HCT116 (cell line): ENCODE results near the gene PCMTD2. TPM values are rescaled to one million over a fixed set of nuclear protein-coding genes. Genes with fewer than 3 reads are reported as not detected.

Source experiments
- ATAC-seq: fragments of 200-7000 bp; cut with Tn5 transposase; 2 replicates; pipeline ENCODE4 v1.9.1; 2020; ENCODE audit warnings: mild to moderate bottlenecking, moderate library complexity
- BruUV-seq: library from RNA; stranded (reverse); fragments of 400-500 nt; replicated peaks from 2 replicates; lab custom pipeline; 2021; lab: Mats Ljungman, UMichigan
- CTCF ChIA-PET: fragments of 300-600 bp; sonication (Branson Sonifier 250); formaldehyde crosslinking; loops from one replicate; lab custom pipeline; 2021; ENCODE audit warnings: antibody characterized with exemption; lab: Charles Lee
- POLR2A ChIA-PET: fragments of 300-600, 350-600 bp; sonication (Branson Sonifier 250); formaldehyde crosslinking; loops from one replicate; lab custom pipeline; 2021; ENCODE audit warnings: antibody characterized with exemption; lab: Charles Lee
- RAD21 ChIA-PET, 2 experiments: fragments of 300-600 bp; sonication (Branson Sonifier 250); formaldehyde crosslinking; loops; one replicate each; lab custom pipeline; 2023; ENCODE audit warnings: low total read pairs in 2 of 2; ENCODE audit not compliant: uncharacterized antibody in 2 of 2, unreplicated experiment in 2 of 2, low non-redundant PET in 1 of 2; lab: Charles Lee
- DNase-seq: peaks from one replicate; pipeline ENCODE4 v3.0.0-alpha.2; 2010; ENCODE audit warnings: low read depth, low spot score
- H2AFZ ChIP-seq: fragments of 200-600 bp; shearing (Covaris generic), sonication (generic); 2 replicates; pipeline ENCODE4 v1.6.1; 2017; ENCODE audit warnings: low read depth, mixed run types, mixed read lengths, antibody characterized with exemption, low read length; ENCODE audit not compliant: poor library complexity, severe bottlenecking
- H3K27ac ChIP-seq: 2 replicates; pipeline ENCODE4 v1.5.1; 2012; ENCODE audit warnings: low read depth, low read length
- H3K27me3 ChIP-seq: fragments of 200-600 bp; sonication (generic); 2 replicates; pipeline ENCODE4 v1.6.1; 2016; ENCODE audit warnings: mixed run types, low read length, mixed read lengths; ENCODE audit not compliant: insufficient read depth
- H3K36me3 ChIP-seq, 2 experiments: fragments of 200-500 bp in 1 of 2; fragments of 200-600 bp in 1 of 2; sonication (Bioruptor generic) in 1 of 2; sonication (generic) in 1 of 2; 2 replicates each; pipeline versions ENCODE4 v1.5.1 to v1.6.1; 2014 to 2016; ENCODE audit warnings: low read length in 2 of 2, inconsistent platforms in 1 of 2, mixed read lengths in 1 of 2, mixed run types in 1 of 2; ENCODE audit not compliant: insufficient read depth in 2 of 2, control insufficient read depth in 1 of 2
- H3K4me1 ChIP-seq, 2 experiments: fragments of 200-600 bp in 1 of 2; sonication (generic) in 1 of 2; 2 replicates each; pipeline versions ENCODE4 v1.5.1 to v1.6.1; 2012 to 2017; ENCODE audit warnings: low read length in 2 of 2, inconsistent platforms in 1 of 2, mild to moderate bottlenecking in 1 of 2, mixed read lengths in 1 of 2, mixed run types in 1 of 2, moderate library complexity in 1 of 2; ENCODE audit not compliant: insufficient read depth in 2 of 2, control insufficient read depth in 1 of 2
- H3K4me2 ChIP-seq: fragments of 200-600 bp; sonication (generic); 2 replicates; pipeline ENCODE4 v1.6.1; 2017; ENCODE audit warnings: mixed run types, low read length, mixed read lengths
- H3K4me3 ChIP-seq, 2 experiments: fragments of 200-600 bp in 1 of 2; sonication (generic) in 1 of 2; replicated peaks in 1 of 2; 2 replicates each; pipeline ENCODE4 v1.5.1; 2011 to 2016; ENCODE audit warnings: low read length in 2 of 2, control low read depth in 1 of 2, low read depth in 1 of 2, mild to moderate bottlenecking in 1 of 2, mixed read lengths in 1 of 2, mixed run types in 1 of 2
- H3K79me2 ChIP-seq: fragments of 200-600 bp; sonication (generic); 2 replicates; pipeline ENCODE4 v1.6.1; 2017; ENCODE audit warnings: mild to moderate bottlenecking, mixed run types, low read length, moderate library complexity, mixed read lengths; ENCODE audit not compliant: insufficient read depth
- H3K9ac ChIP-seq: fragments of 200-600 bp; sonication (generic); 2 replicates; pipeline ENCODE4 v1.6.1; 2016; ENCODE audit warnings: low read length, mixed read lengths
- H3K9me2 ChIP-seq: fragments of 200-600 bp; sonication (generic), shearing (Covaris generic); 2 replicates; pipeline ENCODE4 v1.6.1; 2017; ENCODE audit warnings: mixed run types, mild to moderate bottlenecking, moderate library complexity; ENCODE audit not compliant: insufficient read depth
- H3K9me3 ChIP-seq, 2 experiments: fragments of 200-500 bp in 1 of 2; fragments of 200-600 bp in 1 of 2; sonication (Bioruptor generic) in 1 of 2; sonication (generic) in 1 of 2; 2 replicates each; pipeline ENCODE4 v1.6.1; 2014 to 2017; ENCODE audit warnings: low read length in 2 of 2, mixed read lengths in 2 of 2, inconsistent platforms in 1 of 2, low read depth in 1 of 2, mild to moderate bottlenecking in 1 of 2, mixed run types in 1 of 2, moderate library complexity in 1 of 2; ENCODE audit not compliant: control insufficient read depth in 1 of 2, insufficient read depth in 1 of 2
- H4K20me1 ChIP-seq: fragments of 200-600 bp; sonication (generic), shearing (Covaris generic); 2 replicates; pipeline ENCODE4 v1.6.1; 2017; ENCODE audit warnings: mixed run types, mild to moderate bottlenecking, moderate library complexity; ENCODE audit not compliant: insufficient read depth
- CEBPB ChIP-seq: IDR thresholded peaks from 2 replicates; pipeline ENCODE4 v1.6.1; 2012; ENCODE audit warnings: low read depth
- EGR1 ChIP-seq: IDR thresholded peaks from 2 replicates; pipeline ENCODE4 v1.6.1; 2012; ENCODE audit warnings: low read depth
- ELF1 ChIP-seq: IDR thresholded peaks from 2 replicates; pipeline ENCODE4 v1.6.1; 2012; ENCODE audit warnings: low read depth, borderline replicate concordance
- EZH2 ChIP-seq: fragments of 200-600 bp; sonication (generic); IDR thresholded peaks from 2 replicates; pipeline ENCODE4 v1.6.1; 2017; ENCODE audit warnings: antibody characterized with exemption, mixed run types
- JUND ChIP-seq: IDR thresholded peaks from 2 replicates; pipeline ENCODE4 v1.6.1; 2012
- POLR2A ChIP-seq: IDR thresholded peaks from 2 replicates; pipeline ENCODE4 v1.7.0; 2011; ENCODE audit warnings: borderline replicate concordance; ENCODE audit not compliant: insufficient read depth, insufficient read length; ENCODE audit errors: extremely low read depth
- POLR2AphosphoS5 ChIP-seq: IDR thresholded peaks from 2 replicates; pipeline ENCODE4 v1.6.1; 2011; ENCODE audit warnings: mild to moderate bottlenecking, low read depth, low read length, moderate library complexity
- RAD21 ChIP-seq: IDR thresholded peaks from 2 replicates; pipeline ENCODE4 v1.6.1; 2012; ENCODE audit warnings: low read depth, mild to moderate bottlenecking
- SIN3A ChIP-seq: IDR thresholded peaks from 2 replicates; pipeline ENCODE4 v1.6.1; 2012; ENCODE audit warnings: low read depth
- ZNF274 ChIP-seq: fragments of 200-500 bp; sonication (Bioruptor generic); IDR thresholded peaks from 2 replicates; pipeline ENCODE4 v1.6.1; 2014; ENCODE audit warnings: mild to moderate bottlenecking, low read depth, low read length, inconsistent platforms
- intact Hi-C: fragments of 100-400 bp; cut with micrococcal nuclease; formaldehyde crosslinking; loops from 2 replicates; pipeline ENCODE4 v1.10.0; 2022
- total RNA-seq: library from RNA; stranded (reverse); gene quantifications from one replicate; pipeline ENCODE4 v1.2.1, GENCODE V29; 2021; ENCODE audit not compliant: unreplicated experiment
- TF ChIP-seq, protein P1 (sequence below): IDR thresholded peaks from 2 replicates; pipeline ENCODE4 v1.6.1; 2012
- TF ChIP-seq, protein P2 (sequence below), 3 experiments: fragments of 200-600 bp in 1 of 3; sonication (generic) in 1 of 3; IDR thresholded peaks in 2 of 3; conservative IDR thresholded peaks in 1 of 3; 2 replicates each; pipeline ENCODE4 v1.5.1; 2012 to 2017; ENCODE audit warnings: low read depth in 2 of 3, low read length in 2 of 3, antibody characterized with exemption in 1 of 3, borderline replicate concordance in 1 of 3, control low read depth in 1 of 3, mild to moderate bottlenecking in 1 of 3, mixed read lengths in 1 of 3, mixed run types in 1 of 3, moderate library complexity in 1 of 3; ENCODE audit not compliant: insufficient read depth in 1 of 3
- TF ChIP-seq, protein P3 (sequence below): IDR thresholded peaks from 2 replicates; pipeline ENCODE4 v1.6.1; 2012
- TF ChIP-seq, protein P4 (sequence below): IDR thresholded peaks from 2 replicates; pipeline ENCODE4 v1.6.1; 2011; ENCODE audit warnings: mild to moderate bottlenecking, low read length, moderate library complexity; ENCODE audit not compliant: insufficient replicate concordance; ENCODE audit errors: extremely low read depth

The PCMTD2 gene
- total RNA-seq, 1 experiment from 2014 or later, result 44.7 TPM

DNA sequence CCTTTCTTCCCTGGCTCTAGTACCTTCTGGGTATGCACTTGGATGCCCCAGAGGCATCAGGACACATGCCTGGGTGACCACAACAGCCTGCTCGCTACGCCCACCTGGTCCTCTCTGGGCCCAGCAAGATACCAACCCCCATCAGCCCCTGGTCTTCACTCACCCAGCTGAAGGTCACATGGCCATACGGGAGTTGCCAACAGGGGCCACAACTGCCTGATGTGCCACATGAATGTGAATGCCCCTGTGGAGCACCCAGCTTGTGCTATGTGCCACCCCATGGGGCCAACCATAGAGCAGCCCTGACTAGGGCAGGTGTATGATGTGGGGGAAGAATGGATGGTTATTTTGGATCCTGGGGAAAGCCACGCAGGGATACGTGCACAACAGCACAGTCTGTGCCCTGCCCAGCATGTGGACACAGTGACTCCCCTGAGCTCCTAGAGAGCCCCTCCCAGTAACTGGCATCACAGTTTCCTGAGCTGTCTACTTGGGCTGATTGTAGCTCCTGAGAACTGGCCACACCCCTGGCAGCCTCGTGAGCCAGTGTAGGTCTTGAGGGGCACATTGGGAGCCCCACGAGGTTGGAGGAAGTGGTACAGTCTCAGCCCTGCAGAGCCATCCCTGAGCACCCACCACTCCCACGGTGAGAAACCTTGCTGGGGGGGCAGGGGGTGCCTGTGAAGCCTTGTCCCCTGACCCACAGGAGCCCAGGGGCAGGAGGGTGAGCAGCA lies 10.5 kb upstream of the PCMTD2 start:
- no peak for ATAC-seq
- H3K27ac ChIP-seq, result no peak overlapping the region
- CTCF ChIA-PET, result no interaction called here
- H3K4me2 ChIP-seq, result no peak overlapping the region
- TF ChIP-seq ZNF274 (no peak), POLR2AphosphoS5 (no peak), SIN3A (no peak), POLR2A (no peak), RAD21 (no peak), ELF1 (no peak), EGR1 (no peak)
- TF ChIP-seq, protein P1, sequence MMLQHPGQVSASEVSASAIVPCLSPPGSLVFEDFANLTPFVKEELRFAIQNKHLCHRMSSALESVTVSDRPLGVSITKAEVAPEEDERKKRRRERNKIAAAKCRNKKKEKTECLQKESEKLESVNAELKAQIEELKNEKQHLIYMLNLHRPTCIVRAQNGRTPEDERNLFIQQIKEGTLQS, result no peak
- H3K9ac ChIP-seq, result no peak overlapping the region
- BruUV-seq, result no TSS peak
- peaks cover 7% of the 10 kb centered on the region; the same call in 1 of the 2 replicates for H3K27me3 ChIP-seq
- POLR2A ChIA-PET, result no interaction called here
- H3K4me1 ChIP-seq, result no peaks in the 10 kb centered on the region
- no peak overlapping the region for H2AFZ ChIP-seq
- no peaks in the 10 kb centered on the region for H3K9me2 ChIP-seq
- no peaks in the 10 kb centered on the region for H4K20me1 ChIP-seq
- no peaks in the 10 kb centered on the region for H3K36me3 ChIP-seq
- intact Hi-C loops, result no loop called here
- RAD21 ChIA-PET, result no interaction called here
- DNase-seq, result no peak
- H3K4me3 ChIP-seq, result no peak overlapping the region
- H3K9me3 ChIP-seq, result no peaks in the 10 kb centered on the region
- H3K79me2 ChIP-seq, result no peaks in the 10 kb centered on the region

DNA sequence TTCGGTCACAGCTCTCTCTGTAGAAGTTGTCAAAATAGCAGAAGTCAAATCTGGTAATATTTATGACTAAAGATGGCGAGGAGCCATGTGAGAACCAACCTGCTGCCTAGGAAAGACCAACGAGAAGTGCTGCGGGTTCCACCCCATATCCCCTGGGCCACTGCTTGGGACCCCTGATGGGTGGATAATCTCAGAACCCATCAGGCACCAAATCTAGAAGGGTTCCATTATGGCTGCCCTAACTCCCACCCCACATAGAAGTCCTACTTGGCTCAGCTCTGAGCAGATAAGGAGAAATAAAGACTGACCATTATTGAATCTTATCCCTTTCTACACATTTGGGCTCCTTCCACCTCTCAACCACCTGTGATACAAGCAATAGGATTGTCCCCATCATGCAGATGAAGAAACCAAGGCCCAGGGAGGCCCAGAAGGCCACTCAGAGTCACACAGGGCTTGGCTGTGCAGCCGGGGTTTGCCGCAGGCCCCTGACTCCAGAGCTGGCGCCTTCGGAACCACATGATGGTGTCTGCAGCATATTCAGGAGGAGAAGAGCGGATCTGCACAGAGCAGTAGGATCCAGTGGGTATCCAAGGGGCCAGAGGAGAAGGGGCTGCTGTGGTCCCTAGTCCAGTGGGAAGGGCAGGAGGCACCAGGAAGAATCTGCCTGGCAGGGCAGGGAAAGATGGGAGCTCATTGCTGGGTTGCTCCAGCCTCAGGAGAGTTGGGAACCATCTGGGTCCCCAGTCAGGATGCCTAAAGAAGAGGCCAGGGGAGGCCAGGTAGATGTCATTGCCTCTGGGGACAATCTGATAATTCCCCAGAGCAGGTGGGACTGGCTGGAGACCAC lies 9.6 kb upstream of the PCMTD2 start:
- ChIA-PET CTCF (no interaction called here), POLR2A (no interaction called here), RAD21 (no interaction called here)
- Histone ChIP-seq H3K27me3 (peaks cover 16% of the 10 kb centered on the region; the same call in 1 of the 2 replicates), H3K4me3 (no peak overlapping the region), H3K9ac (no peak overlapping the region), H3K4me2 (no peak overlapping the region), H3K4me1 (no peaks in the 10 kb centered on the region), H3K27ac (no peak overlapping the region), H3K9me3 (no peaks in the 10 kb centered on the region), H4K20me1 (no peaks in the 10 kb centered on the region), H3K79me2 (no peaks in the 10 kb centered on the region), H3K36me3 (no peaks in the 10 kb centered on the region), H3K9me2 (no peaks in the 10 kb centered on the region), H2AFZ (no peak overlapping the region)
- ATAC-seq (no peak), DNase-seq (no peak)
- intact Hi-C loops, result no loop called here
- no TSS peak for BruUV-seq
- TF ChIP-seq EZH2 (no peak), CEBPB (no peak), ZNF274 (no peak), SIN3A (no peak), POLR2A (no peak), JUND (no peak)
- TF ChIP-seq, protein P2, sequence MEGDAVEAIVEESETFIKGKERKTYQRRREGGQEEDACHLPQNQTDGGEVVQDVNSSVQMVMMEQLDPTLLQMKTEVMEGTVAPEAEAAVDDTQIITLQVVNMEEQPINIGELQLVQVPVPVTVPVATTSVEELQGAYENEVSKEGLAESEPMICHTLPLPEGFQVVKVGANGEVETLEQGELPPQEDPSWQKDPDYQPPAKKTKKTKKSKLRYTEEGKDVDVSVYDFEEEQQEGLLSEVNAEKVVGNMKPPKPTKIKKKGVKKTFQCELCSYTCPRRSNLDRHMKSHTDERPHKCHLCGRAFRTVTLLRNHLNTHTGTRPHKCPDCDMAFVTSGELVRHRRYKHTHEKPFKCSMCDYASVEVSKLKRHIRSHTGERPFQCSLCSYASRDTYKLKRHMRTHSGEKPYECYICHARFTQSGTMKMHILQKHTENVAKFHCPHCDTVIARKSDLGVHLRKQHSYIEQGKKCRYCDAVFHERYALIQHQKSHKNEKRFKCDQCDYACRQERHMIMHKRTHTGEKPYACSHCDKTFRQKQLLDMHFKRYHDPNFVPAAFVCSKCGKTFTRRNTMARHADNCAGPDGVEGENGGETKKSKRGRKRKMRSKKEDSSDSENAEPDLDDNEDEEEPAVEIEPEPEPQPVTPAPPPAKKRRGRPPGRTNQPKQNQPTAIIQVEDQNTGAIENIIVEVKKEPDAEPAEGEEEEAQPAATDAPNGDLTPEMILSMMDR (IDR thresholded peaks at IDR 0.05 in 2 of 3, conservative IDR thresholded peaks at IDR 0.05 in 1 of 3; ENCODE audit: borderline replicate concordance in 1 of 3, insufficient read depth in 1 of 3, low read depth in 2 of 3, low read length in 2 of 3), result no peak
- TF ChIP-seq, protein P3, sequence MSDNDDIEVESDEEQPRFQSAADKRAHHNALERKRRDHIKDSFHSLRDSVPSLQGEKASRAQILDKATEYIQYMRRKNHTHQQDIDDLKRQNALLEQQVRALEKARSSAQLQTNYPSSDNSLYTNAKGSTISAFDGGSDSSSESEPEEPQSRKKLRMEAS, result no peak
- TF ChIP-seq, protein P4, sequence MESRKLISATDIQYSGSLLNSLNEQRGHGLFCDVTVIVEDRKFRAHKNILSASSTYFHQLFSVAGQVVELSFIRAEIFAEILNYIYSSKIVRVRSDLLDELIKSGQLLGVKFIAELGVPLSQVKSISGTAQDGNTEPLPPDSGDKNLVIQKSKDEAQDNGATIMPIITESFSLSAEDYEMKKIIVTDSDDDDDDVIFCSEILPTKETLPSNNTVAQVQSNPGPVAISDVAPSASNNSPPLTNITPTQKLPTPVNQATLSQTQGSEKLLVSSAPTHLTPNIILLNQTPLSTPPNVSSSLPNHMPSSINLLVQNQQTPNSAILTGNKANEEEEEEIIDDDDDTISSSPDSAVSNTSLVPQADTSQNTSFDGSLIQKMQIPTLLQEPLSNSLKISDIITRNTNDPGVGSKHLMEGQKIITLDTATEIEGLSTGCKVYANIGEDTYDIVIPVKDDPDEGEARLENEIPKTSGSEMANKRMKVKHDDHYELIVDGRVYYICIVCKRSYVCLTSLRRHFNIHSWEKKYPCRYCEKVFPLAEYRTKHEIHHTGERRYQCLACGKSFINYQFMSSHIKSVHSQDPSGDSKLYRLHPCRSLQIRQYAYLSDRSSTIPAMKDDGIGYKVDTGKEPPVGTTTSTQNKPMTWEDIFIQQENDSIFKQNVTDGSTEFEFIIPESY, result no peak
